Loucy (cell line): ENCODE results near the gene TBC1D3B.
"Not testable (repeated sequence)": the region's sequence is repeated elsewhere in the genome, so short reads cannot be mapped to it uniquely, and the experiment has no call there.

Source experiments
- EZH2phosphoT487 ChIP-seq: fragments of 200-600 bp; IDR thresholded peaks from 2 replicates; pipeline ENCODE4 v1.6.1; 2018; ENCODE audit warnings: antibody characterized with exemption, mild to moderate bottlenecking, moderate library complexity, borderline replicate concordance
- TF ChIP-seq, protein P1 (sequence below): fragments of 200-600 bp; sonication (generic); conservative IDR thresholded peaks from 2 replicates; pipeline ENCODE4 v1.5.1; 2014; ENCODE audit warnings: mild to moderate bottlenecking, antibody characterized with exemption, low read length

DNA sequence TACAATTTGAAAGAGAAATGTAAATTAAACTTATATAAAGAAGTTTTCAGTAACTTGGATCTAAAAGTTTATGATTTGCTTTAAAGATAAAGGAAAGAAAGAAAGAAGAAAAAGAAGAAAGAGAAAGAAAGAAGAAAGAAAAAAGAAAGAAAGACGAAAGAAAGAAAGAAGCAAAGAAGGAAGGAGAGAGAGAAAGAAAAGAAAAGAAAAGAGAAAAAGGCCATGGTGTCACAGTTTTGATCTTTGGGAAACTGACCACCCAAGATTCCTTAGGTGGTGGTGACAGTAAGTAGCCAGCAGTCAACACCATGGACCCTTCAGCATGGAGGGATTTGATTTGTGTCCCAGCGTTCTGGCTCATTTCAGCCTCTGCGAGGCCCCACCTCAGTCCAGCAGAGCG is 24.7 kb upstream of the TBC1D3B start:
- TF ChIP-seq, protein P1, sequence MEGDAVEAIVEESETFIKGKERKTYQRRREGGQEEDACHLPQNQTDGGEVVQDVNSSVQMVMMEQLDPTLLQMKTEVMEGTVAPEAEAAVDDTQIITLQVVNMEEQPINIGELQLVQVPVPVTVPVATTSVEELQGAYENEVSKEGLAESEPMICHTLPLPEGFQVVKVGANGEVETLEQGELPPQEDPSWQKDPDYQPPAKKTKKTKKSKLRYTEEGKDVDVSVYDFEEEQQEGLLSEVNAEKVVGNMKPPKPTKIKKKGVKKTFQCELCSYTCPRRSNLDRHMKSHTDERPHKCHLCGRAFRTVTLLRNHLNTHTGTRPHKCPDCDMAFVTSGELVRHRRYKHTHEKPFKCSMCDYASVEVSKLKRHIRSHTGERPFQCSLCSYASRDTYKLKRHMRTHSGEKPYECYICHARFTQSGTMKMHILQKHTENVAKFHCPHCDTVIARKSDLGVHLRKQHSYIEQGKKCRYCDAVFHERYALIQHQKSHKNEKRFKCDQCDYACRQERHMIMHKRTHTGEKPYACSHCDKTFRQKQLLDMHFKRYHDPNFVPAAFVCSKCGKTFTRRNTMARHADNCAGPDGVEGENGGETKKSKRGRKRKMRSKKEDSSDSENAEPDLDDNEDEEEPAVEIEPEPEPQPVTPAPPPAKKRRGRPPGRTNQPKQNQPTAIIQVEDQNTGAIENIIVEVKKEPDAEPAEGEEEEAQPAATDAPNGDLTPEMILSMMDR = not testable (repeated sequence)
- not testable (repeated sequence) for TF ChIP-seq EZH2phosphoT487
